Neural cell (in vitro differentiated cells): Measurements from ENCODE around the gene RAPGEF3. TPM values are rescaled to one million over a fixed set of nuclear protein-coding genes. Genes with fewer than 3 reads are reported as not detected.

ENCODE experiments used
- H2AFZ ChIP-seq: fragments of 200-600, 300-800 bp; sonication (generic), shearing (Covaris generic); 2 replicates; pipeline ENCODE4 v1.6.0; 2014; ENCODE audit warnings: low read depth, mild to moderate bottlenecking, antibody characterized with exemption, low read length, moderate library complexity
- H3F3A ChIP-seq: fragments of 200-600 bp; shearing (Covaris generic); 2 replicates; pipeline ENCODE4 v1.6.1; 2016; ENCODE audit warnings: mild to moderate bottlenecking, moderate library complexity, mixed read lengths, antibody characterized with exemption, low read length; ENCODE audit not compliant: insufficient read depth, poor library complexity, severe bottlenecking
- H3K27ac ChIP-seq: fragments of 200-600, 300-800 bp; sonication (generic), shearing (Covaris generic); 2 replicates; pipeline ENCODE4 v1.5.1; 2014; ENCODE audit warnings: mild to moderate bottlenecking, low read length, moderate library complexity
- H3K27me3 ChIP-seq: fragments of 300-800, 200-600 bp; sonication (generic), shearing (Covaris generic); 2 replicates; pipeline ENCODE4 v1.6.0; 2014; ENCODE audit warnings: mild to moderate bottlenecking, low read depth, low read length, moderate library complexity; ENCODE audit not compliant: insufficient read depth
- H3K36me3 ChIP-seq: fragments of 300-800, 200-600 bp; sonication (generic), shearing (Covaris generic); 2 replicates; pipeline ENCODE4 v1.5.1; 2014; ENCODE audit warnings: mild to moderate bottlenecking, antibody characterized with exemption, low read length, moderate library complexity; ENCODE audit not compliant: insufficient read depth
- H3K4me2 ChIP-seq: fragments of 300-800, 200-600 bp; sonication (generic), shearing (Covaris generic); 2 replicates; pipeline ENCODE4 v1.6.0; 2014; ENCODE audit warnings: mild to moderate bottlenecking, low read length
- H3K4me3 ChIP-seq: fragments of 300-800, 200-600 bp; sonication (generic), shearing (Covaris generic); 2 replicates; pipeline ENCODE4 v1.5.1; 2014; ENCODE audit warnings: mild to moderate bottlenecking, low read length, moderate library complexity
- H3K79me2 ChIP-seq: fragments of 200-600 bp; shearing (Covaris generic); replicated peaks from 2 replicates; pipeline ENCODE4 v1.6.0; 2014; ENCODE audit warnings: mild to moderate bottlenecking, low read length, moderate library complexity; ENCODE audit not compliant: insufficient read depth
- H3K9ac ChIP-seq: fragments of 300-800, 200-600 bp; sonication (generic), shearing (Covaris generic); 2 replicates; pipeline ENCODE4 v1.6.1; 2016; ENCODE audit warnings: mild to moderate bottlenecking, low read length, mixed read lengths
- H3K9me2 ChIP-seq: fragments of 200-600 bp; shearing (Covaris generic); 2 replicates; pipeline ENCODE4 v1.6.1; 2016; ENCODE audit warnings: mild to moderate bottlenecking, low read length, mixed read lengths; ENCODE audit not compliant: insufficient read depth
- H3K9me3 ChIP-seq: fragments of 200-600, 300-800 bp; sonication (generic), shearing (Covaris generic); 2 replicates; pipeline ENCODE4 v1.6.1; 2016; ENCODE audit warnings: mild to moderate bottlenecking, mixed run types, low read length, moderate library complexity, mixed read lengths
- H4K20me1 ChIP-seq: fragments of 200-600 bp; shearing (Covaris generic); 2 replicates; pipeline ENCODE4 v1.6.1; 2016; ENCODE audit warnings: mild to moderate bottlenecking, mixed run types; ENCODE audit not compliant: insufficient read depth
- EP300 ChIP-seq: fragments of 450-650 bp; conservative IDR thresholded peaks from 2 replicates; pipeline ENCODE4 v1.6.1; 2014; ENCODE audit warnings: antibody characterized with exemption, mild to moderate bottlenecking, moderate library complexity; ENCODE audit not compliant: poor library complexity, severe bottlenecking
- EZH2 ChIP-seq: fragments of 200-600, 300-800 bp; shearing (Covaris generic), sonication (generic); IDR thresholded peaks from 2 replicates; pipeline ENCODE4 v1.6.1; 2014; ENCODE audit warnings: antibody characterized with exemption, low read length, borderline replicate concordance, mild to moderate bottlenecking; ENCODE audit not compliant: insufficient read depth, poor library complexity, severe bottlenecking
- MXI1 ChIP-seq: fragments of 450-650 bp; conservative IDR thresholded peaks from 2 replicates; pipeline ENCODE4 v1.6.1; 2014; ENCODE audit warnings: antibody characterized with exemption, mild to moderate bottlenecking; ENCODE audit not compliant: poor library complexity, severe bottlenecking
- POLR2AphosphoS5 ChIP-seq: IDR thresholded peaks from 2 replicates; pipeline ENCODE4 v1.6.1; 2012
- RAD21 ChIP-seq: fragments of 450-650 bp; conservative IDR thresholded peaks from 2 replicates; pipeline ENCODE4 v1.6.1; 2014; ENCODE audit warnings: antibody characterized with exemption, mild to moderate bottlenecking, moderate library complexity
- SMC3 ChIP-seq: fragments of 450-650 bp; conservative IDR thresholded peaks from 2 replicates; pipeline ENCODE4 v1.6.1; 2014; ENCODE audit warnings: antibody characterized with exemption, mild to moderate bottlenecking, moderate library complexity; ENCODE audit not compliant: poor library complexity
- TAF1 ChIP-seq: IDR thresholded peaks from 2 replicates; pipeline ENCODE4 v1.6.1; 2012; ENCODE audit warnings: low read depth
- polyA plus RNA-seq: library from polyadenylated mRNA; depleted of rRNA; stranded (reverse); fragments of >200 nt; gene quantifications from 2 replicates; pipeline ENCODE4 v1.2.3, GENCODE V29; 2014
- TF ChIP-seq, protein P1 (sequence below): IDR thresholded peaks from 2 replicates; pipeline ENCODE4 v1.6.1; 2012; ENCODE audit warnings: borderline replicate concordance
- TF ChIP-seq, protein P2 (sequence below): fragments of 450-650 bp; IDR thresholded peaks from 2 replicates; pipeline ENCODE4 v1.5.1; 2014; ENCODE audit warnings: antibody characterized with exemption, mild to moderate bottlenecking, moderate library complexity; ENCODE audit not compliant: poor library complexity, severe bottlenecking

The RAPGEF3 gene
- polyA plus RNA-seq, 1 donor from 2014 or later: 1.5 TPM

DNA sequence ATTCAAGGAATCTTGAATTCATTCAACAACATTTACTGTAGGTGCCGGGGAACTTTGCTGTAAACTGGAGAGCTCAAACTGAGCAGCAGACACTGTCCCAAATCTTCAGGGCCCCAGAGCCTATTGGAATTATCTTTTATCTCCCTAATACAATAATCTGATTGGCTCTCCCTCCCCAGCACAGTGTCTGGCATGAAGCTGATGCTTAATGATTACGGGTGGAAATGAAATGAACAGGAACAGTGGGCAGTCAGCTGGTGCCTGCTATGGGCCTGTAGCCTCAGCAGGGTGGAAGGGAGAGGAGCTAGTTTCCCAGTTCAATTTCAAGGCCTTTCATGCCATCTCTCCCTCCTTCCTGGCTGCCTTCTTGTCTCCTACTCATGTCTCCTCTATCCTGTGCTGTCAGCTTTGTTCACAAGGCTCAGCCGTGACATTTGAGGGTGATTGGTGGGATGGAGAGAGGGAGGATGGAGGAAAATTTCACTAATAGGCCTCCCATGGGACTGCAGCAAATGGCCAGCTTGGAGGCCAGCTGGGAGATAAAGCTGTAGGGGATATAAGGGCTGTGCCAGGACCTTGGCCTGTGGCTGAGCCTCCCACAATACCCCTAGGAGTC is 4.3 kb upstream of the RAPGEF3 start:
- H3K4me3 ChIP-seq: no peak overlapping the region
- TF ChIP-seq EP300 (no peak), EZH2 (no peak), POLR2AphosphoS5 (no peak), MXI1 (no peak), SMC3 (no peak), RAD21 (no peak), TAF1 (no peak)
- TF ChIP-seq, protein P1, sequence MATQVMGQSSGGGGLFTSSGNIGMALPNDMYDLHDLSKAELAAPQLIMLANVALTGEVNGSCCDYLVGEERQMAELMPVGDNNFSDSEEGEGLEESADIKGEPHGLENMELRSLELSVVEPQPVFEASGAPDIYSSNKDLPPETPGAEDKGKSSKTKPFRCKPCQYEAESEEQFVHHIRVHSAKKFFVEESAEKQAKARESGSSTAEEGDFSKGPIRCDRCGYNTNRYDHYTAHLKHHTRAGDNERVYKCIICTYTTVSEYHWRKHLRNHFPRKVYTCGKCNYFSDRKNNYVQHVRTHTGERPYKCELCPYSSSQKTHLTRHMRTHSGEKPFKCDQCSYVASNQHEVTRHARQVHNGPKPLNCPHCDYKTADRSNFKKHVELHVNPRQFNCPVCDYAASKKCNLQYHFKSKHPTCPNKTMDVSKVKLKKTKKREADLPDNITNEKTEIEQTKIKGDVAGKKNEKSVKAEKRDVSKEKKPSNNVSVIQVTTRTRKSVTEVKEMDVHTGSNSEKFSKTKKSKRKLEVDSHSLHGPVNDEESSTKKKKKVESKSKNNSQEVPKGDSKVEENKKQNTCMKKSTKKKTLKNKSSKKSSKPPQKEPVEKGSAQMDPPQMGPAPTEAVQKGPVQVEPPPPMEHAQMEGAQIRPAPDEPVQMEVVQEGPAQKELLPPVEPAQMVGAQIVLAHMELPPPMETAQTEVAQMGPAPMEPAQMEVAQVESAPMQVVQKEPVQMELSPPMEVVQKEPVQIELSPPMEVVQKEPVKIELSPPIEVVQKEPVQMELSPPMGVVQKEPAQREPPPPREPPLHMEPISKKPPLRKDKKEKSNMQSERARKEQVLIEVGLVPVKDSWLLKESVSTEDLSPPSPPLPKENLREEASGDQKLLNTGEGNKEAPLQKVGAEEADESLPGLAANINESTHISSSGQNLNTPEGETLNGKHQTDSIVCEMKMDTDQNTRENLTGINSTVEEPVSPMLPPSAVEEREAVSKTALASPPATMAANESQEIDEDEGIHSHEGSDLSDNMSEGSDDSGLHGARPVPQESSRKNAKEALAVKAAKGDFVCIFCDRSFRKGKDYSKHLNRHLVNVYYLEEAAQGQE: no peak
- TF ChIP-seq, protein P2, sequence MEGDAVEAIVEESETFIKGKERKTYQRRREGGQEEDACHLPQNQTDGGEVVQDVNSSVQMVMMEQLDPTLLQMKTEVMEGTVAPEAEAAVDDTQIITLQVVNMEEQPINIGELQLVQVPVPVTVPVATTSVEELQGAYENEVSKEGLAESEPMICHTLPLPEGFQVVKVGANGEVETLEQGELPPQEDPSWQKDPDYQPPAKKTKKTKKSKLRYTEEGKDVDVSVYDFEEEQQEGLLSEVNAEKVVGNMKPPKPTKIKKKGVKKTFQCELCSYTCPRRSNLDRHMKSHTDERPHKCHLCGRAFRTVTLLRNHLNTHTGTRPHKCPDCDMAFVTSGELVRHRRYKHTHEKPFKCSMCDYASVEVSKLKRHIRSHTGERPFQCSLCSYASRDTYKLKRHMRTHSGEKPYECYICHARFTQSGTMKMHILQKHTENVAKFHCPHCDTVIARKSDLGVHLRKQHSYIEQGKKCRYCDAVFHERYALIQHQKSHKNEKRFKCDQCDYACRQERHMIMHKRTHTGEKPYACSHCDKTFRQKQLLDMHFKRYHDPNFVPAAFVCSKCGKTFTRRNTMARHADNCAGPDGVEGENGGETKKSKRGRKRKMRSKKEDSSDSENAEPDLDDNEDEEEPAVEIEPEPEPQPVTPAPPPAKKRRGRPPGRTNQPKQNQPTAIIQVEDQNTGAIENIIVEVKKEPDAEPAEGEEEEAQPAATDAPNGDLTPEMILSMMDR: no peak
- H3K4me2 ChIP-seq: no peak overlapping the region
- H3K27ac ChIP-seq: no peak overlapping the region
- H3K9me3 ChIP-seq: no peaks in the 10 kb centered on the region
- no peak overlapping the region for H3K9ac ChIP-seq
- no peaks in the 10 kb centered on the region for H3K36me3 ChIP-seq
- H3K79me2 ChIP-seq: no peaks in the 10 kb centered on the region
- H3K9me2 ChIP-seq: no peaks in the 10 kb centered on the region
- H4K20me1 ChIP-seq: no peaks in the 10 kb centered on the region
- H3K27me3 ChIP-seq: peaks cover 7% of the 10 kb centered on the region
- H2AFZ ChIP-seq: no peak overlapping the region
- H3F3A ChIP-seq: no peaks in the 10 kb centered on the region

- Histone ChIP-seq H3K4me2 (no peak overlapping the region), H3F3A (no peaks in the 10 kb centered on the region), H3K36me3 (no peaks in the 10 kb centered on the region), H3K27me3 (peaks cover 7% of the 10 kb centered on the region), H4K20me1 (no peaks in the 10 kb centered on the region), H2AFZ (no peak overlapping the region), H3K9me3 (no peaks in the 10 kb centered on the region), H3K4me3 (peak overlapping the region; percentile 65), H3K9me2 (no peaks in the 10 kb centered on the region), H3K79me2 (no peaks in the 10 kb centered on the region), H3K27ac (no peak overlapping the region), H3K9ac (peak overlapping the region; percentile 43)
- TF ChIP-seq RAD21 (no peak), SMC3 (no peak)
Observed at GRCh38 chr12:47758584-47758833, 171 bp downstream of the RAPGEF3 start.
